ENCODE measurements around the gene GAB3. TPM values are rescaled to one million over a fixed set of nuclear protein-coding genes. Genes with fewer than 3 reads are reported as not detected.

The GAB3 gene
- total and polyA plus RNA-seq, 2 of the 4 experiments (the other 2 are of a cell fraction) = 2.2 to 3.7 TPM

- POLR2A ChIA-PET (ENCODE audit: unreplicated experiment) = no interaction called here
- H2AK9ac ChIP-seq (replicated peaks; ENCODE audit: low read depth, low read length, poor library complexity) = no peak overlapping the region
- H2BK15ac ChIP-seq (ENCODE audit: low read depth, low read length) = no peak overlapping the region
- TF ChIP-seq RFX5 (IDR thresholded peaks at IDR 0.05; ENCODE audit: low read depth, low read length) (no peak), CHD1 (IDR thresholded peaks at IDR 0.05; ENCODE audit: low read depth, low read length) (no peak), SMC3 (IDR thresholded peaks at IDR 0.05; ENCODE audit: low read depth, low read length) (no peak), MAZ (IDR thresholded peaks at IDR 0.05; ENCODE audit: borderline replicate concordance, low read depth, low read length) (no peak), NFE2L2 (IDR thresholded peaks at IDR 0.05; ENCODE audit: low read depth, low read length) (no peak), BHLHE40 (IDR thresholded peaks at IDR 0.05; ENCODE audit: low read depth, low read length) (no peak), RAD21 (IDR thresholded peaks at IDR 0.05; ENCODE audit: low read length) (no peak)
- H3K9me1 ChIP-seq (ENCODE audit: insufficient read depth, low read length) = no peaks in the 10 kb centered on the region
- WGBS, 2 experiments (ENCODE audit: extremely low coverage in 2 of 2, insufficient read length in 1 of 2) = 100% methylated on average over 1 of the region's 6 CpGs; no CpG with 5 or more reads in 1 of the 2 experiments
- peaks cover 6% of the 10 kb centered on the region for H3K9me3 ChIP-seq (ENCODE audit: control insufficient read depth, insufficient read depth, low read length)
- H3K18ac ChIP-seq (ENCODE audit: low read depth, low read length) = no peak overlapping the region
- H3K23ac ChIP-seq (ENCODE audit: low read depth, low read length) = no peak overlapping the region
- ATAC-seq (ENCODE audit: low read depth) (no peak), DNase-seq (no peak)
- no peaks in the 10 kb centered on the region for H3K36me3 ChIP-seq (ENCODE audit: control insufficient read depth, insufficient read depth, low read length)
- no peak overlapping the region for H4K5ac ChIP-seq (ENCODE audit: low read depth, low read length)
- intact Hi-C loops (cut with micrococcal nuclease) (no loop called here), dilution Hi-C loops (cut with HindIII; ENCODE audit: low sequenced_read_pairs, unreplicated experiment) (no loop called here), in situ Hi-C loops (cut with MboI; ENCODE audit: low sequenced_read_pairs) (no loop called here)
- H2AK5ac ChIP-seq (ENCODE audit: low read depth, low read length) = no peak overlapping the region
- no peak overlapping the region for H3K14ac ChIP-seq (replicated peaks; ENCODE audit: low read depth, low read length)
- H3K4ac ChIP-seq (ENCODE audit: low read depth, low read length) = no peak overlapping the region
- CTCF ChIA-PET = no interaction called here
- no peak overlapping the region for H3K4me3 ChIP-seq (ENCODE audit: insufficient read depth, low read depth, low read length)
- H2BK20ac ChIP-seq (ENCODE audit: low read depth, low read length) = no peak overlapping the region
- no peak overlapping the region for H2BK120ac ChIP-seq (ENCODE audit: low read depth, low read length)
- no TSS peak for BruUV-seq (replicated peaks)
- H2AFZ ChIP-seq (replicated peaks; ENCODE audit: low read length, poor library complexity) = no peak overlapping the region
- no peak overlapping the region for H3K4me2 ChIP-seq (ENCODE audit: low read depth, low read length)
- H3K27me3 ChIP-seq (ENCODE audit: control insufficient read depth, insufficient read depth, low read length) = peaks cover 2% of the 10 kb centered on the region; the same call in 1 of the 2 replicates
- no peaks in the 10 kb centered on the region for H3K4me1 ChIP-seq (ENCODE audit: control insufficient read depth, insufficient read depth, low read length)
- no peaks in the 10 kb centered on the region for H3K79me1 ChIP-seq (ENCODE audit: low read depth in 1 of 2, low read length in 2 of 2)
- H3K56ac ChIP-seq (ENCODE audit: extremely low read depth, insufficient read depth, low read length) = no peak overlapping the region
- H4K91ac ChIP-seq (ENCODE audit: insufficient read depth, low read depth, low read length) = no peak overlapping the region
- H3K27ac ChIP-seq (ENCODE audit: insufficient read depth, low read length) = no peak overlapping the region
- no peaks in the 10 kb centered on the region for H4K20me1 ChIP-seq (ENCODE audit: insufficient read depth, low read length)
- no peak overlapping the region for H4K8ac ChIP-seq (ENCODE audit: low read depth in 2 of 2, low read length in 2 of 2)
- H2BK5ac ChIP-seq (ENCODE audit: low read depth, low read length, poor library complexity, severe bottlenecking) = no peak overlapping the region
- H3K9ac ChIP-seq (ENCODE audit: low read depth, low read length) = no peak overlapping the region
Measured at GRCh38 chrX:154660541-154660940, 90.3 kb downstream of the GAB3 start.
